SJCRH30 (cell line): Measurements from ENCODE around the gene DSCAM. TPM values are rescaled to one million over a fixed set of nuclear protein-coding genes. Genes with fewer than 3 reads are reported as not detected.

Experiments
- DNase-seq, 2 experiments: peaks; one replicate each; pipeline ENCODE4 v3.0.0-alpha.2; 2015 to 2020
- H3K27ac ChIP-seq: fragments of 250-450 bp; sonication (Bioruptor Pico); 2 replicates; pipeline ENCODE4 v1.5.1; 2020; ENCODE audit warnings: mild to moderate bottlenecking, moderate library complexity
- H3K27me3 ChIP-seq: fragments of 250-450 bp; sonication (Bioruptor Pico); 2 replicates; pipeline ENCODE4 v1.5.1; 2020; ENCODE audit warnings: mild to moderate bottlenecking, moderate library complexity
- H3K36me3 ChIP-seq: fragments of 250-450 bp; sonication (Bioruptor Pico); 2 replicates; pipeline ENCODE4 v1.5.1; 2020; ENCODE audit warnings: mild to moderate bottlenecking, moderate library complexity
- H3K4me1 ChIP-seq: fragments of 250-450 bp; sonication (Bioruptor Pico); 2 replicates; pipeline ENCODE4 v1.5.1; 2020; ENCODE audit warnings: mild to moderate bottlenecking, moderate library complexity
- H3K4me3 ChIP-seq: fragments of 250-450 bp; sonication (Bioruptor Pico); 2 replicates; pipeline ENCODE4 v1.5.1; 2020; ENCODE audit warnings: mild to moderate bottlenecking, moderate library complexity
- H3K9me3 ChIP-seq: fragments of 250-450 bp; sonication (Bioruptor Pico); replicated peaks from 2 replicates; pipeline ENCODE4 v1.5.1; 2020; ENCODE audit warnings: mild to moderate bottlenecking, moderate library complexity
- total RNA-seq: library from RNA; depleted of rRNA; stranded (reverse); fragments of >200 nt; shearing (Covaris generic); gene quantifications from 2 replicates; pipeline ENCODE4 v1.2.3, GENCODE V29; 2014

DSCAM gene
- total RNA-seq, 1 experiment from 2014 or later, result 0.02 TPM

DNA sequence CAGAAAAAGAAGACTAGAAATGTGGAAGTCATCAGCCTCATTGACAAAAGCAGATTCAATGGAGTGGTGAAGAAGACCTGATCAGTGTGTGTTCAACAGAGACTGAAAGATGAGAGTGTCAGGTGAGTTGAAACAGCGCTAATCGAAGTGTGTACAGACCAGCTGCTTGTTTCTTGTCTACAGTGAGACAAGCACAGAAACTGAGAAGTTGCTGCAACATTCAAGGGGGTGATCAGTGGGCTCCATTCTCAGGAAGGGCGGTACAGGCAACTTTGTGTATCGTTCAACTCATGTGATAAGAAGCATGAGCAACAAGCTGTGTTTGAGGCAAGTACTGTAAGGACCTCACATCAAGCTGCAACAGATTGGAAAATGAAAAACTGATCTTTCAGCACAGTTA, 19.4 kb downstream of the DSCAM start:
- Histone ChIP-seq H3K27me3 (no peaks in the 10 kb centered on the region), H3K27ac (no peak overlapping the region), H3K36me3 (no peaks in the 10 kb centered on the region), H3K4me3 (no peak overlapping the region), H3K9me3 (no peaks in the 10 kb centered on the region), H3K4me1 (no peaks in the 10 kb centered on the region)
- no peak for DNase-seq

DNA sequence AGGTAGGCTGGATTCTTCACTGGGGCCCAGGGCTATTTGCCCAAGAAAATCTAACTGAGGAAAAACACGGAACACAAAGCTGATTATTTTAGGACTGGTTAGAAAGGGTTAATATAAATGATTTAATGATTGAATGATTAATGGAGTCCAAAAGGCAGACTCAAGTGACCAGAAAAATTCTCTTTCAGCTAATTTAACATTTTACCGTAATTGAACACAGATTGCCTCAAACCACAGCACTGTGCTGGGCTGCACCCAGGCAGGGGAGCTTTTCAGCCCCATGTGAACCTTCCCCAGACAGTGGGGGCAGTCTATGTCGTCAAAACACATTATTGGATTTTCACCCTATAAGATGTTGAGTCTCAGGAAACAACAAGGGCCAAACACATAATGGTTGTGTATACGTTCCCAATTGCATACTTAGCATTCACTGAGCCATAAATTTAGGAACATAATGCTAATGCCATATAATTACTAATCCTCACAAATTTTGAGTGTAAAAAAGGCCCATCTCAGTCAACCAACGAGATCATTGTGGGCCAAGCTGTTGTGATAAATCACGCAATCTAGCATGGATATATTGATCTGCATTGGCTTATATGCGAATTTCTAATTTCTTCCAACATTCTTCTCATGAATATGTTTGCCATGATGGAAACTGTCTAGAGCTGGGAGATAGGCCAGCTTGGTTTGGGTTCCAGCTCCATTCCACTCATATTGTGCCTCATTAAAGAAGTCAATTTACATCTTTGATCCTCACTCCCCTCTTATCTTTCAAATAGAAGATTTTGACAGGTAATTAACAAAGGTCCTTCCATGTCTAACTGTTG, 27.7 kb downstream of the DSCAM start:
- DNase-seq, result no peak
- no peaks in the 10 kb centered on the region for H3K27me3 ChIP-seq

DNA sequence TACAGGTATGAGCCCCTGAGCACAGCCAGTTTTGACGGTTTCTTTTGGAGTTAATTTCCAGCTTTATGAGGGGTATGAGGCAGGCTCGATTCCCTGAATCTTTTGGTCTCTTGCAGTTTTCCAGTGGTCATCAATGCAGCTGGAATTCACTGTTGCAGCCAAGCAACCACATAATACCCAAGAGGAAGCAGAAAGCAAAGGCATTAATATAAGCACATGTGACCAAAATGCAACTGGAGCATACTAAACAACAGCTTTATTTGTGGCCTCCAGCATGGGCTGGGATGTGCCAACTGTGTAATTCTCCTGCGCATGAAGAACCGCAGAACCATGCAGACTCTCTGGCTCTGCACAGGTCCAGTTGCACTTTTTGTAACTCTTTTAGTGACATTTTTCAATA, 33.0 kb downstream of the DSCAM start:
- no peaks in the 10 kb centered on the region for H3K36me3 ChIP-seq
- H3K4me3 ChIP-seq, result no peak overlapping the region
- no peak overlapping the region for H3K27ac ChIP-seq
- no peaks in the 10 kb centered on the region for H3K4me1 ChIP-seq
- no peaks in the 10 kb centered on the region for H3K27me3 ChIP-seq
- no peaks in the 10 kb centered on the region for H3K9me3 ChIP-seq
- no peak for DNase-seq

More for the DNA sequence above, 27.7 kb downstream of the DSCAM start:
- H3K4me3 ChIP-seq, result no peak overlapping the region
- no peak overlapping the region for H3K27ac ChIP-seq
- H3K4me1 ChIP-seq, result no peaks in the 10 kb centered on the region
- no peaks in the 10 kb centered on the region for H3K9me3 ChIP-seq
- no peaks in the 10 kb centered on the region for H3K36me3 ChIP-seq

DNA sequence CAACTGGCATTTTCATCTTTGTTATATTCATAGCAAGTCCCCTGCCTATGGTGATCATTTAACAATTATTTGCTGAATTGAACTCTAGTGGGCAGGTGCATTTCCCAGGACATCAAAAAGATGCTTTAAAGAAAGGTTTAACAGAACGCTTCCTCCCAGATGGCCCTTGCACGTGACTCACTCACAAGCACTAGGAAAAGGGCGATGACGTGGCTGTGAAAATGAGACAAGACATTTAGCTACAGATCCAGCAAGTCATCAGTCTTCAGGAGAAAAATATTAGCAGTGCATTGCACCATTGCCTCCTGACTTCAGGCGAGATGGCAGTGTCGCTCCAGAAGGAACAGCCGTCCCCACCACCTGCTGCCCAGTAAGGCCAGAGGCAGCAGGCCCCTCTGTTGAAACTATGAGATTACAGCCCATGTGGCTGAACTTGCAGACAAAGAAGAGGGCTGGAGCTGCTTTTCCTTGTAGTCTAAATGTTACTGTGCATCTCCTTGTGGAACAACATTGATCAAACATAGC, 37.2 kb downstream of the DSCAM start:
- Histone ChIP-seq H3K4me3 (no peak overlapping the region), H3K36me3 (no peaks in the 10 kb centered on the region)

DNA sequence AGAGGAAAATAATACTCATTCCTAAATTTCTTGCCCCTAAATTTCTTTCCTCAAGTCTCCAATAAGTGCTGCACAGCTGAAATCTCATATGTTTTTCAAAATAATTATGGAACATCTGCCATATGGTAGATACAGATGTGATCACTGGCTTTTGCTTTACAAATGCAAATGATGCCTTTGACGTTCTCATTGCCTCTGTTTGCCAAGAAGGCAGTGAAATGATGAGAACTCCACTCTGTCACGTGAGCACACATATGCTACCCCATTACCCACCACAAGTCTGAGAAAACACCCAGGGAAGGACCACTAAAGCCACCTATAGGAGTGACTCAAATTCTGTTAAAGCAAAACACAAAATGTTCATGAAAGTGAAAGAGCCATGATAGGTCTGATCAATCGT, 43.9 kb downstream of the DSCAM start:
- DNase-seq, result no peak
- Histone ChIP-seq H3K27me3 (no peaks in the 10 kb centered on the region), H3K27ac (no peak overlapping the region), H3K4me1 (no peaks in the 10 kb centered on the region), H3K36me3 (no peaks in the 10 kb centered on the region), H3K9me3 (peaks cover 3% of the 10 kb centered on the region; the same call in 1 of the 2 replicates), H3K4me3 (no peak overlapping the region)

More for the DNA sequence above, 37.2 kb downstream of the DSCAM start:
- Histone ChIP-seq H3K4me1 (no peaks in the 10 kb centered on the region), H3K27me3 (no peaks in the 10 kb centered on the region), H3K27ac (no peak overlapping the region), H3K9me3 (no peaks in the 10 kb centered on the region)
- no peak for DNase-seq

DNA sequence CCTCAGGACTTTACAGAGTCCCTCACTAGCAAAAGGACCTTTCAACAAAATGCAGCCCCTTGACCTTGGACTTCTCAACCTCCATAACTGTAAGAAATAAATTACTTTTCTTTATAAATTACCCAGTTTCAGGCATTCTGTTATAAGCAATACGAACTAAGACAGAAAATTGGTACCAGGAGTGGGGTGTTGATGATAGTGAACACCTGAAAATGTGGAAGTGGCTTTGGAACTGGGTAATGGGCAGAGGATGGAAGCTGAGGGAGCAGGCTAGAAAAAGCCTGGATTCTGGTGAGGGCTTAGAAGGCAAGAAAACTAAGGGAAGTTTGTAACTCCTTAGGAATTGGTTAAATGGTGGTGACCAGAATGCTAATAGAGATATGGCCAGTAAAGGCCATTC, 46.8 kb downstream of the DSCAM start:
- no peaks in the 10 kb centered on the region for H3K36me3 ChIP-seq
- H3K4me3 ChIP-seq, result no peak overlapping the region
- H3K9me3 ChIP-seq, result peaks cover 3% of the 10 kb centered on the region; the same call in 1 of the 2 replicates

DNA sequence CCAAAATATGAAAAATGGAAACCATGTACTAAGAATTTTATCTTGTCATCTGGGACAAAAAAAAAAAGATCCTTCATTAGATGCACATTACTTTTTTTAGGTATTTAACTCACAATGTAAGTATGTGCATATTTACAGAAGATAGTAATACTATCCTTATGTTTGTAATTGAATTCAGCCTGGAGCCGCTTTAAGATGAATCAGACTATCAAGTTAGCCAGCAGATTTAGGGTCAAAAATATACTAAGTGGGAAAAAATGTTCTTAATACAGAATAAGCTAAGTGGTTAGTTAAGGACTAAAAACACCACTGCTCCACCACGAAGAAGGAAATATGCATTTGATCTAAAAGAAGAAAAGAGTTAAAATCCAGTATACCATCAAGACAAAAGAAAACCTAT, 49.1 kb downstream of the DSCAM start:
- no peaks in the 10 kb centered on the region for H3K27me3 ChIP-seq
- H3K4me1 ChIP-seq, result no peaks in the 10 kb centered on the region
- no peak for DNase-seq
- no peak overlapping the region for H3K4me3 ChIP-seq
- no peak overlapping the region for H3K27ac ChIP-seq
- H3K9me3 ChIP-seq, result peaks cover 3% of the 10 kb centered on the region; the same call in 1 of the 2 replicates
- no peaks in the 10 kb centered on the region for H3K36me3 ChIP-seq

More for the DNA sequence above, 46.8 kb downstream of the DSCAM start:
- no peaks in the 10 kb centered on the region for H3K27me3 ChIP-seq
- no peak overlapping the region for H3K27ac ChIP-seq
- DNase-seq, result no peak
- H3K4me1 ChIP-seq, result no peaks in the 10 kb centered on the region

DNA sequence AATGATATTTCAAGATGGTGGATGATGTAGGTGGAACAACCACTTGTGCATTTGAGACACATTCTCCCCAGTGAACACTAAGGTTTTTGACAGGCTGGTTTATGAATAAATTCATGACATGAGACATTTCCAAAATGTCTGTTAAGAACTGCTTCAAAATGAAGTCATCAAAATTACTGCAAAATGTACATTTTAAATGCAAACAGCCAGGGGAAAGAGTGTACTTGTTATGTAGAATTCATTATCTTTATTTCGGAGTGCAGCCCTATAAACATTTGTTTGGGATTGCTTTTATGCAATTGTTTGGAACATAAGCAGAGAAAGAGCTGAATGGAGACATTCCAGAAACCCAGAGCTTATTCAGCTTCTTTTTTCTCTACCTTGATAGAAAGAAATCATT, 49.5 kb downstream of the DSCAM start:
- peaks cover 3% of the 10 kb centered on the region; the same call in 1 of the 2 replicates for H3K9me3 ChIP-seq
- DNase-seq, result no peak
- H3K36me3 ChIP-seq, result no peaks in the 10 kb centered on the region
- no peaks in the 10 kb centered on the region for H3K27me3 ChIP-seq
- no peaks in the 10 kb centered on the region for H3K4me1 ChIP-seq
- no peak overlapping the region for H3K27ac ChIP-seq
- H3K4me3 ChIP-seq, result no peak overlapping the region

DNA sequence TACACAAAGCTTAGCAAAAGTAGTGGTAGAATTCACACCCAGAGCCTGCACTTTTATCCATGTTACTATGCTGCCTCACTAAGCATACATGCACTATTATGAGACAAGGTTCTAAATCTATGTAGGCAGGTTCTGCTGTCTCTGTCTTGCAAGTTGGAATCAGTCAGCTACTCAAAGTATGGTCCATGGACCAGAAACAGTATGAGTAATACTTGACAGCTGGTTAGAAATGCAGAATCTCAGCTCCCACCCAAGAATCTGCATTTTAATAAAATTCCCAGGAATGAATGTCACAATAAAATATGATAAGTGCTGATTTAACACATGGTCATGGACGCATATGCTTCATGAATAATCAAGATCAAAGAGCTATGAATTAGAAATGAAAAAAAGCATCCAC, 50.5 kb downstream of the DSCAM start:
- Histone ChIP-seq H3K4me1 (no peaks in the 10 kb centered on the region), H3K36me3 (no peaks in the 10 kb centered on the region), H3K27ac (no peak overlapping the region), H3K9me3 (peaks cover 3% of the 10 kb centered on the region; the same call in 1 of the 2 replicates), H3K27me3 (no peaks in the 10 kb centered on the region), H3K4me3 (no peak overlapping the region)
- DNase-seq, result no peak

DNA sequence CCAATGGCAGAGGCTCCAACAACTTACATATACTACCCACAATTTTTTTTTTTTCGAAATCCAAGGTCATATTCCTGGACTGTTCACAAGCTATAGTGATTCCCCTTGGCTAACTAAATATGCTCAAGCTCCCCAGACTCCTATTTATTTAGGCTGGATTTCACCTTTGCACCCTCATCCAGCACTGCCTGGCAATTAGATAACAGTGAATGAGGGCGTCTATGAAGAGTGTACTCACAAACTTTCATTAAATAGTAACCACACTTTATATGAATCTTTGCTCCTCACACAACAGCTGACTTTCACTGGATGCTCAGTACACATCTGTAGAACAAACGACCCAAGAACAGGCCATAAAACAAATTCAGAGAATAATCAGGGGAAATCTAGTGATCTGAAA, 51.6 kb downstream of the DSCAM start:
- Histone ChIP-seq H3K36me3 (no peaks in the 10 kb centered on the region), H3K4me3 (no peak overlapping the region)

DNA sequence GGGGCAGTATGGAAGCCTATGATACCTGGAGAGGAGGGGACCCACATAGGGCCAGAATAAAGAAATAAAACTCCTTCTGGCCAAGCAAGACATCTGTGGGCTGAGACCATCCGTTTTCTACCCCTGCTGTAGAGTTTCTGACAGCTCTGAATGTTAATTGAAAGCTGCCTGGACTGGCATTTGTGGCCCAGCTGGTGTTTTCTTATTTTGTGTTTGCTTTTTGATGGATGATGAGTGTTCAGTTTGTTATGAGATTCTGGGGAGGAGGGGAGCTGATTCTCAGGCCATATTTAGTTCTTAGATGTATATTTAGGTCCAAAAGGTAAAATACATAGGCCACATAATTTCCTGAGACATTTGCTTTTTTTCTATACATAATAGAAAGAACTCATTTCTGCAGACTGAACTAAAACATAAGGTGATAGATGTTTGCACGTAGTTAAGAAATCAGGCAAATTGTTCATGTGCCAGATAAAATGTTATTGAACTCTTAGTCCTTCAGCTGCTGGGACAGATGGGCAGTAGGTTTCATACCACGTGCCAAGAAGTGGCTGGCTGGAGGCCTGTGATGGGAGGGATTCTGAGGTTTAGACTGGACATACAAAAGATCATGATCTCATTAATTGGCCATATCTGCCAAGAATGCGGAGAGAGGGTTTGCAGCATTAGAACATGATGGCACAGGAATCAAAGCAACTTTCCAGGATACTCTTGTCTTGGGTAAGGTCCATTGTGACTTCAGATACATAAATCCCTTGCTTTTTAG, 54.1 kb downstream of the DSCAM start:
- no peaks in the 10 kb centered on the region for H3K4me1 ChIP-seq
- no peaks in the 10 kb centered on the region for H3K27me3 ChIP-seq
- no peak overlapping the region for H3K4me3 ChIP-seq
- no peak for DNase-seq
- no peak overlapping the region for H3K27ac ChIP-seq
- no peaks in the 10 kb centered on the region for H3K36me3 ChIP-seq
- H3K9me3 ChIP-seq, result no peaks in the 10 kb centered on the region

More for the DNA sequence above, 51.6 kb downstream of the DSCAM start:
- no peak for DNase-seq
- H3K9me3 ChIP-seq, result peaks cover 3% of the 10 kb centered on the region; the same call in 1 of the 2 replicates
- H3K27ac ChIP-seq, result no peak overlapping the region
- H3K4me1 ChIP-seq, result no peaks in the 10 kb centered on the region
- no peaks in the 10 kb centered on the region for H3K27me3 ChIP-seq

DNA sequence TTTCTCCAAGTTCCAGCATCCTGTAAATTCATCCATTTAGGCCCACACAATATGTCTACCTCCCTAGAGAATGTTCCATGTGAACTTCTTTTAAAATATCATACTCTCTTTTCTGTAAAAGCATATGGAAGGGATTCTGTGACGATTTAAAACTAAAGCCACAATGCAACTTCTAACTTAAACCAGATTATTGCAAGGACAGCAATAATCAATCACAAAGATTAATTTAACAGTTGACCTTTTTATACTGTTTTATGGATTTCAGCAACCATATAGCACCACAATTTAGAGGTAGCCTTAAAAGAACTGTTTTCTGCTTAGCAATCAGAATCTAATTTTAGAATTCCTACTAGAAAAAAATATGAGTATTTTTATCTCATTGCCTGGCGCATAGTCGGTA, 58.3 kb downstream of the DSCAM start:
- Histone ChIP-seq H3K4me1 (no peaks in the 10 kb centered on the region), H3K9me3 (no peaks in the 10 kb centered on the region), H3K27me3 (no peaks in the 10 kb centered on the region), H3K4me3 (no peak overlapping the region), H3K36me3 (no peaks in the 10 kb centered on the region), H3K27ac (no peak overlapping the region)
- DNase-seq, result no peak

DNA sequence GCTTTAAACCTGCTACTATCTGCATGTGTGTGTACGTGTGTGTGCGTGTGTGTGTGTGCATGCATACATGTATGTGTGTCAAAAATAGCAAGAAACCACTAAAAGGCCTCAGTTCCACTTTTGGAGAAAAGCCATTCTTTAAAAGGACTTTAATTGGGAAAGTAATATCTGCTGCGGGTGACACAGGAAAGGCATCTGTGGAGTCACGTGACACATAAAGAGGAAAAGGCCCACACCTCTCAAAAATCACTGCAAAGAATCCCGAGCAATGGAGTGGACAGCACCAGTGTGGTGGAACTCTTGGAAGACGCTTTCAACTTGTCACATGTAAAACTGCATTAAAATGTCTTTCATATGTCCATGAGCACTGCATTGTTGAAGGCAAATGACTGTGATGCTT, 63.6 kb downstream of the DSCAM start:
- no peaks in the 10 kb centered on the region for H3K36me3 ChIP-seq
- no peaks in the 10 kb centered on the region for H3K9me3 ChIP-seq
- no peaks in the 10 kb centered on the region for H3K27me3 ChIP-seq
- DNase-seq, result no peak
- H3K4me3 ChIP-seq, result no peak overlapping the region
- H3K4me1 ChIP-seq, result no peaks in the 10 kb centered on the region
- no peak overlapping the region for H3K27ac ChIP-seq

DNA sequence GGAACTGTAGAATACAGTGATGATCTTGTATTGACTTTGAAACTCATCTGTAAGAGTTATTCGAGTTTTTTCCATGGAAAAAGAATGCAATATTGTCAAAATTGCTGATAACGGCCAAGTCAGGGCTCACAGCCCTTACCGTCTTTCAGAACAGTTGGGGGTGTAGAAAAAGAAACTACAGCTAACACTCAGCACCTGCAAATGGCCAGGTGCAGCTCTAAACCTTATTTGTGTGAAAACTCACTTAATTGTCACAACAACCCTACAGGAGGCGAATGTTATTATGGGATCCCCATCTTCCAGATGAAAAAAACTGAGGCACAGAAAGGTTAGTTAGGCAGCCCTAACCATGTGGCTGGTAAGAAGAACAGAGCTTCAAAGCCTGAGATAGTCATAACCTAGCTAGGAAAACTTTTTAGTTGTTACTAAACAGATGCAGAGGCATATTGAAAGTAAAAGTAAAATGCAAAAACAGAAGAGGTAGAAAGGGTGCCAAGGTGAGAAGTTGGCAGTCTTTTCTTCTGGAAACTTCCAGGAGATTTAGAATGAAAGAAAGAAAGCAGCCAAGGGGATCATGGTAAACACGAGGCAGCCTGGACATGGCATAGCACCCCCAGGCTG, 76.4 kb downstream of the DSCAM start:
- Histone ChIP-seq H3K27ac (no peak overlapping the region), H3K36me3 (no peaks in the 10 kb centered on the region), H3K27me3 (no peaks in the 10 kb centered on the region), H3K4me3 (no peak overlapping the region), H3K9me3 (no peaks in the 10 kb centered on the region), H3K4me1 (no peaks in the 10 kb centered on the region)
- no peak for DNase-seq

DNA sequence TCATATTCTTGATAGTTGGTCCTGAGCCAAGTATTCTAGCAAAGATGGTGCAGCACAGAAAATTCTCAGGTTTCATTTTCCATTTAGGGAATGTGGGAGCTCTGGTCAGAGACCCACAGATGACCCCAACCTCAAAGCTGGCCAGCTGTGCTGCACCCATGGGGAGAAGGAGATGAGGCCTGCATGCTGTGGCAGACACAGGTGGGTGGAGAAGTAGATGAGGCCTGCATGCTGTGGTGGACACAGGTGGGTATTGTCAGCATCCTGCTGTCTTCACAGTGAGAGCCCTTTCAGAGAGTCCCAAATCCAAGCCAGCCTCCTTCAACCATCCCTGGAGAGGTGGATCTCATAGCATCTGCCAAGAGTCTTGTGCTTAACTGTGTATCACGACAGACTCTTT, 77.7 kb downstream of the DSCAM start:
- H3K27ac ChIP-seq, result no peak overlapping the region

More for the DNA sequence above, 77.7 kb downstream of the DSCAM start:
- no peak for DNase-seq
- H3K4me3 ChIP-seq, result no peak overlapping the region
- no peaks in the 10 kb centered on the region for H3K27me3 ChIP-seq
- H3K4me1 ChIP-seq, result no peaks in the 10 kb centered on the region
- no peaks in the 10 kb centered on the region for H3K36me3 ChIP-seq
- H3K9me3 ChIP-seq, result no peaks in the 10 kb centered on the region
